ENCODE data around the gene TBX6. TPM values are rescaled to one million over a fixed set of nuclear protein-coding genes. Genes with fewer than 3 reads are reported as not detected.
"Not testable (repeated sequence)": the region's sequence is repeated elsewhere in the genome, so short reads cannot be mapped to it uniquely, and the experiment has no call there.

Gene TBX6
- total RNA-seq, 1 experiment from 2014 or later, result 0.46 TPM

DNA sequence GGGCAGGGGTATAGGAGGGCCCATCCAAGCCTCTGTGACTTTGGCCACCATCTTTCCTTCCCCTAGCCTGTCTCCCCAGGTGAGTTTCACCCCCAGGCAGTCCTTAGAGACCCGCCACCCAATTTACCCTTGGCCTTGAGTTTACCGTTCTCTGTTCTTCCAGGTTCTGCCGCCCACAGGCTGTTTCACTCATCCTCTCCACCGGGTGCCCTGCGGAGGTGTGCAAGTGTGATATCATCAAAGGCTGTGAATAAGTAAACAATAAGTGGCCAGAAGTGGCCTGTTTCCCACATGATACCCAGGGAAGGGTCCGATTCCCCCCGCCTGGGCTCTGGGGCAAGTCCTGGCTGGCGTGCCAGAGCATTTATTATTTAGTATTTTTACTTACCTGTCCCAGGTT lies 45.5 kb downstream of the TBX6 start:
- POLR2A ChIA-PET, result no interaction called here
- Histone ChIP-seq H3K4me3 (ENCODE audit: low read depth in 2 of 2, low read length in 2 of 2) (no peak overlapping the region), H3K27ac (ENCODE audit: low read length) (no peak overlapping the region), H3K4me1 (ENCODE audit: control insufficient read depth, insufficient read depth, low read length) (no peaks in the 10 kb centered on the region), H3K9me3 (ENCODE audit: control insufficient read depth, insufficient read depth, low read depth, low read length) (no peaks in the 10 kb centered on the region), H3K36me3 (ENCODE audit: control insufficient read depth, insufficient read depth, low read length) (no peaks in the 10 kb centered on the region), H3K27me3 (ENCODE audit: control insufficient read depth, insufficient read depth, low read length) (no peaks in the 10 kb centered on the region)
- BruUV-seq (replicated peaks), result no TSS peak
- CTCF ChIA-PET, result interaction anchor here (0.5 kb wide), 1 partner anchor 24 kb away, joined by 5 read pairs; no protein-coding TSS in a partner anchor
- in situ Hi-C loops (cut with HindIII; ENCODE audit: low pct_unique_long_range_greater_than_20kb, low sequenced_read_pairs) (no loop called here), intact Hi-C loops (cut with micrococcal nuclease; ENCODE audit: unreplicated experiment) (no loop called here)
- no peak for ATAC-seq
- no peak for DNase-seq (ENCODE audit: low read depth, low spot score)
- no peak for TF ChIP-seq TCF7L2 (IDR thresholded peaks at IDR 0.05; ENCODE audit: low read depth, low read length)
- TF ChIP-seq, protein P1, sequence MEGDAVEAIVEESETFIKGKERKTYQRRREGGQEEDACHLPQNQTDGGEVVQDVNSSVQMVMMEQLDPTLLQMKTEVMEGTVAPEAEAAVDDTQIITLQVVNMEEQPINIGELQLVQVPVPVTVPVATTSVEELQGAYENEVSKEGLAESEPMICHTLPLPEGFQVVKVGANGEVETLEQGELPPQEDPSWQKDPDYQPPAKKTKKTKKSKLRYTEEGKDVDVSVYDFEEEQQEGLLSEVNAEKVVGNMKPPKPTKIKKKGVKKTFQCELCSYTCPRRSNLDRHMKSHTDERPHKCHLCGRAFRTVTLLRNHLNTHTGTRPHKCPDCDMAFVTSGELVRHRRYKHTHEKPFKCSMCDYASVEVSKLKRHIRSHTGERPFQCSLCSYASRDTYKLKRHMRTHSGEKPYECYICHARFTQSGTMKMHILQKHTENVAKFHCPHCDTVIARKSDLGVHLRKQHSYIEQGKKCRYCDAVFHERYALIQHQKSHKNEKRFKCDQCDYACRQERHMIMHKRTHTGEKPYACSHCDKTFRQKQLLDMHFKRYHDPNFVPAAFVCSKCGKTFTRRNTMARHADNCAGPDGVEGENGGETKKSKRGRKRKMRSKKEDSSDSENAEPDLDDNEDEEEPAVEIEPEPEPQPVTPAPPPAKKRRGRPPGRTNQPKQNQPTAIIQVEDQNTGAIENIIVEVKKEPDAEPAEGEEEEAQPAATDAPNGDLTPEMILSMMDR (IDR thresholded peaks at IDR 0.05), result no peak
- TF ChIP-seq SIN3A (IDR thresholded peaks at IDR 0.05; ENCODE audit: borderline replicate concordance, insufficient read depth, low read depth, low read length), result no peak
- TF ChIP-seq POLR2AphosphoS5 (IDR thresholded peaks at IDR 0.05; ENCODE audit: low read depth, low read length), result no peak
- TF ChIP-seq, protein P2, sequence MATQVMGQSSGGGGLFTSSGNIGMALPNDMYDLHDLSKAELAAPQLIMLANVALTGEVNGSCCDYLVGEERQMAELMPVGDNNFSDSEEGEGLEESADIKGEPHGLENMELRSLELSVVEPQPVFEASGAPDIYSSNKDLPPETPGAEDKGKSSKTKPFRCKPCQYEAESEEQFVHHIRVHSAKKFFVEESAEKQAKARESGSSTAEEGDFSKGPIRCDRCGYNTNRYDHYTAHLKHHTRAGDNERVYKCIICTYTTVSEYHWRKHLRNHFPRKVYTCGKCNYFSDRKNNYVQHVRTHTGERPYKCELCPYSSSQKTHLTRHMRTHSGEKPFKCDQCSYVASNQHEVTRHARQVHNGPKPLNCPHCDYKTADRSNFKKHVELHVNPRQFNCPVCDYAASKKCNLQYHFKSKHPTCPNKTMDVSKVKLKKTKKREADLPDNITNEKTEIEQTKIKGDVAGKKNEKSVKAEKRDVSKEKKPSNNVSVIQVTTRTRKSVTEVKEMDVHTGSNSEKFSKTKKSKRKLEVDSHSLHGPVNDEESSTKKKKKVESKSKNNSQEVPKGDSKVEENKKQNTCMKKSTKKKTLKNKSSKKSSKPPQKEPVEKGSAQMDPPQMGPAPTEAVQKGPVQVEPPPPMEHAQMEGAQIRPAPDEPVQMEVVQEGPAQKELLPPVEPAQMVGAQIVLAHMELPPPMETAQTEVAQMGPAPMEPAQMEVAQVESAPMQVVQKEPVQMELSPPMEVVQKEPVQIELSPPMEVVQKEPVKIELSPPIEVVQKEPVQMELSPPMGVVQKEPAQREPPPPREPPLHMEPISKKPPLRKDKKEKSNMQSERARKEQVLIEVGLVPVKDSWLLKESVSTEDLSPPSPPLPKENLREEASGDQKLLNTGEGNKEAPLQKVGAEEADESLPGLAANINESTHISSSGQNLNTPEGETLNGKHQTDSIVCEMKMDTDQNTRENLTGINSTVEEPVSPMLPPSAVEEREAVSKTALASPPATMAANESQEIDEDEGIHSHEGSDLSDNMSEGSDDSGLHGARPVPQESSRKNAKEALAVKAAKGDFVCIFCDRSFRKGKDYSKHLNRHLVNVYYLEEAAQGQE (IDR thresholded peaks at IDR 0.05; ENCODE audit: insufficient read depth in 1 of 2, low read depth in 2 of 2, low read length in 1 of 2), result no peak

DNA sequence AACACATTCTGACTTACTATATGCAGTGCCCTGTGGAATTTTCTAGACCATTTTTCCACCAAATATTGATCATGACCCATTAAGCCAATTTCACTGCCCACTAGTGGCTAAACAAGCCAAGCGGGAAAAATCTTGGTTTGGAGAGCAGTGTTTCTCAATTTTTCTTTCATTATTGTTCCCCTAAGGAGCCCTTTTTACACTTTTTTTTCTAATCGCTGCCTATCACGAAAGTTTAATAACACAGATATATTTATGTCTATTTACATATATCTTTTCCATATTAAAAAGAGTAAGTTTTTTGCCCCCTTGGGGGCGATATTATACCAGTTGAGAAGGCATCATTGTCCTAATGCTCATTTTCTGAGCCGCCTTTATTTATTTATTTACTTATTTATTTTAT lies 49.9 kb downstream of the TBX6 start:
- H3K4me3 ChIP-seq (ENCODE audit: low read depth in 2 of 2, low read length in 2 of 2), result no peak overlapping the region
- TF ChIP-seq POLR2AphosphoS5 (IDR thresholded peaks at IDR 0.05; ENCODE audit: low read depth, low read length) (no peak), SIN3A (IDR thresholded peaks at IDR 0.05; ENCODE audit: borderline replicate concordance, insufficient read depth, low read depth, low read length) (no peak), TCF7L2 (IDR thresholded peaks at IDR 0.05; ENCODE audit: low read depth, low read length) (no peak)
- TF ChIP-seq, protein P2 (IDR thresholded peaks at IDR 0.05; ENCODE audit: insufficient read depth in 1 of 2, low read depth in 2 of 2, low read length in 1 of 2), result no peak
- TF ChIP-seq, protein P1 (IDR thresholded peaks at IDR 0.05), result no peak
- ATAC-seq (no peak), DNase-seq (ENCODE audit: low read depth, low spot score) (no peak)
- in situ Hi-C loops (cut with HindIII; ENCODE audit: low pct_unique_long_range_greater_than_20kb, low sequenced_read_pairs) (no loop called here), intact Hi-C loops (cut with micrococcal nuclease; ENCODE audit: unreplicated experiment) (no loop called here)
- ChIA-PET CTCF (no interaction called here), POLR2A (no interaction called here)
- no peaks in the 10 kb centered on the region for H3K27me3 ChIP-seq (ENCODE audit: control insufficient read depth, insufficient read depth, low read length)
- no peaks in the 10 kb centered on the region for H3K9me3 ChIP-seq (ENCODE audit: control insufficient read depth, insufficient read depth, low read depth, low read length)
- H3K4me1 ChIP-seq (ENCODE audit: control insufficient read depth, insufficient read depth, low read length), result no peaks in the 10 kb centered on the region
- no peak overlapping the region for H3K27ac ChIP-seq (ENCODE audit: low read length)
- BruUV-seq (replicated peaks), result no TSS peak
- H3K36me3 ChIP-seq (ENCODE audit: control insufficient read depth, insufficient read depth, low read length), result no peaks in the 10 kb centered on the region

DNA sequence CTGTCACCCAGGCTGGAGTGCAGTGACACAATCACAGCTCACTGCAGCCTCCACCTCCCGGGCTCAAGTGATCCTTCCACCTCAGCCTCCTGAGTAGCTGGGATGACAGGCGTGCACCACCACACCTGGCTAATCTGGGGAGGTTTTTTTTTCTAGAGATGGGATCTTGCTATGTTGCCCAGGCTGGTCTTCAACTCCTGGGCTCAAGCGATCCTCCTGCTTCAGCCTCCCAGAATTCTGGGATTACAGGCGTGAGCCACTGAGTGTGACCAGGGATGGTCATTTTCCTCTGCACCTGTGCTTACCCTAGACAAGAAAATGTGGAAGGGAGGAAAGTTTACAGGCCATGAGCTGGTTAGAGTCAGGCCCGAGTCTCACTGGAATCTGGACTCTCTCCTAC lies 51.0 kb downstream of the TBX6 start:
- CTCF ChIA-PET, result interaction anchor here (0.6 to 0.8 kb wide), 2 partner anchors 8 to 132 kb away, joined by 3 to 10 read pairs; no protein-coding TSS in a partner anchor
- DNase-seq (ENCODE audit: low read depth, low spot score); H3K27ac ChIP-seq (ENCODE audit: low read length); H3K36me3 ChIP-seq (ENCODE audit: control insufficient read depth, insufficient read depth, low read length); intact Hi-C loops (cut with micrococcal nuclease; ENCODE audit: unreplicated experiment); H3K27me3 ChIP-seq (ENCODE audit: control insufficient read depth, insufficient read depth, low read length); BruUV-seq (replicated peaks); ATAC-seq; H3K9me3 ChIP-seq (ENCODE audit: control insufficient read depth, insufficient read depth, low read depth, low read length); H3K4me3 ChIP-seq (ENCODE audit: low read depth in 2 of 2, low read length in 2 of 2); H3K4me1 ChIP-seq (ENCODE audit: control insufficient read depth, insufficient read depth, low read length); POLR2A ChIA-PET; in situ Hi-C loops (cut with HindIII; ENCODE audit: low pct_unique_long_range_greater_than_20kb, low sequenced_read_pairs): not testable (repeated sequence)
